ENCODE measurements around the gene NEU4.
"Not testable (repeated sequence)": the region's sequence is repeated elsewhere in the genome, so short reads cannot be mapped to it uniquely, and the experiment has no call there.

The NEU4 gene

GRCh38 chr2:241799522-241800197 lies 9.3 kb upstream of the NEU4 start:
- DNase-seq (ENCODE audit: low read depth) = no peak

DNA sequence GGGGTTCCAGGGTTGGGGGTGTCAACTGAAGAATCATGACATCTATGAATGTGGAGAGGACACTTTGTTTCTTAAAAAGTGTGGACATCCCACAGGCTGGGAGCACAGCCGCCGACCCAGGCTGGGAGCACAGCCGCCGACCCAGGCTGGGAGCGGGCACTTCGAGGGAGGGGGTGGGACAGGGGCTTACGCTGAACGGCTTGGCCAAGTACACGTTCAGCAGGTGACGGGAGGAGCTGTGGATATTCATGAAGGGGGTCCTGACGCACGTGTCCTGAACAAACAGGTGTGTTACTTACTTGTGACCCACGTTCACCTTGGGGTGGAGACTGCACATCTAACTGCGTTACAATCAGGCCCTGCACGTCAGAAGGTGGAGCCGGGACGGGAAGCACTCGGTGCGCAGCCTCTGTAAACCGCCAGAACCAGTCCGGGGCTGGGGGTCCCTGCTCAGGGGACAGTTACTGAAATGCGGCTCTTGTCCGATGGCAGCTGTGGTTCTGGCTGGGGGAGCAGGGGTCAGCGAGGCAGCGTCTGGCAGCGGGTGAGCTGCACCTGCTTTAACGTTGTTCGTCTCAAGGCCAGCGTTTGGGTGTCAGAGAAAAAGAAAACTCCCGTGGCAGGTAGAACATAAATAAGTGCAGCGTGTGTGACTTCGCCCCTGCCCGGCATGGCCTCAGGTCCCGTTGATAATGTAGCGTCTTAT lies 8.6 kb upstream of the NEU4 start:
- not testable (repeated sequence) for DNase-seq (ENCODE audit: low read depth)

GRCh38 chr2:241801611-241802420 lies 7.2 kb upstream of the NEU4 start:
- no peak for DNase-seq (ENCODE audit: low read depth)

- DNase-seq (ENCODE audit: low read depth) = no peak
Measured at GRCh38 chr2:241802421-241803318, 6.3 kb upstream of the NEU4 start.

DNA sequence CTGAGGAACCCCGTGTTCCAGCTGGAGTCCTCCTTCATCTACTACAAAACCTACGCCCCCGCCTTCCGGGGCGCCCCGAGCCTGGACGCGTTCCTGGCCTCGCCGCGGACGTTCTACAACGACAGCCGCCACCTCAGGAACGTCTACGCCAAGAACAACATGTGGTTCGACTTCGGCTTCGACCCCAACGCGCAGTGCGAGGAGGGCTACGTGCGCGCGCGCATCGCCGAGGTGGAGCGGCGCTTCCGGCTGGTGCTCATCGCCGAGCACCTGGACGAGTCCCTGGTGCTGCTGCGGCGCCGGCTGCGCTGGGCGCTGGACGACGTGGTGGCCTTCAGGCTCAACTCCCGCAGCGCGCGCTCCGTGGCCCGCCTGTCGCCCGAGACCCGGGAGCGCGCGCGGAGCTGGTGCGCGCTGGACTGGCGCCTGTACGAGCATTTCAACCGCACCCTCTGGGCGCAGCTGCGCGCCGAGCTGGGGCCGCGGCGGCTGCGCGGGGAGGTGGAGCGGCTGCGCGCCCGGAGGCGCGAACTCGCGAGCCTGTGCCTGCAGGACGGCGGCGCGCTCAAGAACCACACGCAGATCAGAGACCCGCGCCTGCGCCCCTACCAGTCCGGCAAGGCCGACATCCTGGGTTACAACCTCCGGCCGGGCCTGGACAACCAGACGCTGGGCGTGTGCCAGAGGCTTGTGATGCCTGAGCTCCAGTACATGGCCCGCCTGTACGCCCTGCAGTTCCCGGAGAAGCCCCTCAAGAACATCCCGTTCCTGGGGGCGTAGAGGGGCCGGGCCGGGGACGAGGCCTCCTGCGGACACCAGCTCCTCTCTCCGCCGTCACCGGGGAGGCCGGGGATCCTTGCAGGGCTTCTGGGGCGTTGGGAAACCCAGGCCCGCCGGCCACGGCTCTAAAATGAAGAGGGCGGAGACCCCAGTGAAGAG lies 5.3 kb upstream of the NEU4 start:
- DNase-seq (ENCODE audit: low read depth) = no peak

DNA sequence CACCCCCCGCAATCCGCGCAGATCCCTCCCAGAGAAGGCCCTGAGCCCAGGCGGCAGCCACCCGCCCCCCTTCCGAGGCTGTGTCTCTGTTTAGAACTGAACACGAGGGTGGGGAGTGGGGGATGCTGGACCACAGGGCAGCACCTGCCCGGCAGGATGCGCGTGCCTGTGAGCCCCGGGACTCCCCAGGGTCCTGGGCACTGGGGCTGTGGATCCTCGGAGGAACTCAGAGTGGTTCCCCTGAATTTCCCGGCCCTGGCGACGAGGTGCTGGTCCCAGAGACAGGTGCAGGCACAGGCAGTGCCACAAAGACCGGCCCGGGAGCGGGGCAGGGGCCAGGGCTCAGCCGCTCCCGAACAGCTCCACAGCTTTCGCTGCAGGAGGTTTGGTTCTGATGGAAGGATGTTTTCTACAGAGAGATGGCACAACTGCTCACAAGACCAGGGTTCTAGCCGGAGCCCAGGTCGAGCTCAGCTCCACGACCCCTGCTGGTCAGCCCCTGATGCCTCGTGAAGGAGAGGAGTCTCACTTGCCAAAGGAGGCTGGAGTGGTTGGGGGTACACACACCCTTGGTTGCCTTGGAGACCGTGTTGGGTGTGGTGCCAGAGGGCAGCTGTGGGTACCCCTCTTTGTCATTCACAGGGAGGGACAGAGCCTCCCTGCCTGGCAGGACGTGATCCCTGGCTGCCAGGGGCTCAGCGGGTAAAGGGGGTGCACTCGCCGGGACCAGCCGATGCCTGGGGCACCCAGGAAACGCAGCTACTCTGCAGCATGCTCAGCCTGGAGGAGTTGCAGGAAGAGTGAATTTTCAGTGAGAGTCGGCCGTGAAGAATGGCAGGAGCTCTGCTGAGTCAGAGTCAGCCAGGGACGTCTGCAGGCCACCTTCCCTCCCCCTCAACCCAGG lies 4.4 kb upstream of the NEU4 start:
- DNase-seq (ENCODE audit: low read depth) = no peak

GRCh38 chr2:241806217-241806616 lies 2.8 kb upstream of the NEU4 start:
- not testable (repeated sequence) for DNase-seq (ENCODE audit: low read depth)

DNA sequence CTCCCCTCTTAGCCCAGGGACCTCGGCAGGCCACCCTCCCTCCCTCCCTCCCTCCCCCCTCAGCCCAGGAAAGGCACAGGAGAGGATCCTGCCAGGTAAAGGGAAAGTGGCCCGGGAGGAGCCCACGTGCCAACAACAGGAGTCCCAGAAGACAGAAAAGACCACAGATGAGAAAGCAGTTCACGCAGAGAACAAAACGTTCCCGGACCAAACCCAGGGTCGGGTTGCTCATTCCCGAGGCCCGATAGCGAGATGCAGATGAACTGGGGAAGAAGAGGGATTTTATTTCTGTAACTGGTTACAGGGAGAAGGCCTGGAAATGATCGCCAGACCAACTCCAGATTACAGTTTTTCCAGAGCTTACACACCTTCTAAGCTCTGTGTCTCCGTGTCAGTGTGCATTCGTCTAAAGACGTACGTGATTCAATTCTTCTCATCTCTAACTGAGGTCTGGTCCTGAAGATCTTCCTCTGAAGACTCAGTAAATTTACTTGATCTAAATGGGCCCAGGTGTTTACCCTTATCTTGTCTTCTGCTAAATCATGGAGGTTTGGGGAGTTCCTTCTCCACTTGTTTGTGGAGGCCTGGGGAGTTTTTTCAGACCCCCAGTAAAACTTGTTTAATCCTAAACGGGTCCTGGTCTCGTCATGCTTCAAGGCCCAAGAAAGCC lies 807 bp upstream of the NEU4 start:
- DNase-seq (ENCODE audit: low read depth) = no peak

GRCh38 chr2:241809383-241810306 lies 652 bp downstream of the NEU4 start:
- DNase-seq (ENCODE audit: low read depth) = no peak

DNA sequence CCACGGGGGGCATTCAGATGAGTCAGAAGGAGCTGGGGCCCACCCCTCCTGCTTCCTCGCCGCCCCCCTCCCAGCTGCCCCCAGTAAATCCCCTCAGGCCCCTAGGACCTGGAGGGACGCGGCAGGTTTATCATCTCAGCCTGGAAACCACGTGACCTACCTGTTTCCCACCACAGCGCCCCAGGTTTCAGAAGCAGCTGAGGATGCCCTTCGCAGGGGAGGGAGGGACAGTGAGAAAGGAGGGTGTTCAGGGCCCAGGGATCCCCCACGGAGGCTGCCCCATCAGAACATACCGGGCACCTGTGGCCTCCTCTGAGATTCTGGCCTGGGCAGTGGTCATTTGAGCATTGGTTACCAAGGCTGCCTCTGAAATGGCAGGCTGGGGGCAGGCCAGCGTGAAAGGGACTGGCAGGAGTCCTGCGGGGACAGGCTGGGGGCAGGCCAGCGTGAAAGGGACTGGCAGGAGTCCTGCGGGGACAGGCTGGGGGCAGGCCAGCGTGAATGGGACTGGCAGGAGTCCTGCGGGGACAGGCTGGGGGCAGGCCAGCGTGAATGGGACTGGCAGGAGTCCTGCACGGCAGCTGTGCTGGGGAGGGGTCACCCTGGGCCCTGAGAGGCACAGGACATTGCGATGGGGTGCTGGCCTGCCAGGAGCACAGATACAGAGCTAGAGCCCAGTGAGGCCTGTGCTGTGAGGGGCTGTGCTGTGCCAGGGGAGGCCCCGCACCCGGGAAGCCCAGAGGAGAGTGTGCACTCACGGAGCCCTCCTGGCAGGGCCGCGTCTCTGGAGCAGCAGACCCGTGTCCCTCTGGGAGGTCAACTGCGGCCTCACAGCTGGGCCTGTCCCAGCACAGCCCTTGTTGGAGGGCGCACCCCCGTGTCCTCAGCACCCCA lies 1.6 kb downstream of the NEU4 start:
- no peak for DNase-seq (ENCODE audit: low read depth)

DNA sequence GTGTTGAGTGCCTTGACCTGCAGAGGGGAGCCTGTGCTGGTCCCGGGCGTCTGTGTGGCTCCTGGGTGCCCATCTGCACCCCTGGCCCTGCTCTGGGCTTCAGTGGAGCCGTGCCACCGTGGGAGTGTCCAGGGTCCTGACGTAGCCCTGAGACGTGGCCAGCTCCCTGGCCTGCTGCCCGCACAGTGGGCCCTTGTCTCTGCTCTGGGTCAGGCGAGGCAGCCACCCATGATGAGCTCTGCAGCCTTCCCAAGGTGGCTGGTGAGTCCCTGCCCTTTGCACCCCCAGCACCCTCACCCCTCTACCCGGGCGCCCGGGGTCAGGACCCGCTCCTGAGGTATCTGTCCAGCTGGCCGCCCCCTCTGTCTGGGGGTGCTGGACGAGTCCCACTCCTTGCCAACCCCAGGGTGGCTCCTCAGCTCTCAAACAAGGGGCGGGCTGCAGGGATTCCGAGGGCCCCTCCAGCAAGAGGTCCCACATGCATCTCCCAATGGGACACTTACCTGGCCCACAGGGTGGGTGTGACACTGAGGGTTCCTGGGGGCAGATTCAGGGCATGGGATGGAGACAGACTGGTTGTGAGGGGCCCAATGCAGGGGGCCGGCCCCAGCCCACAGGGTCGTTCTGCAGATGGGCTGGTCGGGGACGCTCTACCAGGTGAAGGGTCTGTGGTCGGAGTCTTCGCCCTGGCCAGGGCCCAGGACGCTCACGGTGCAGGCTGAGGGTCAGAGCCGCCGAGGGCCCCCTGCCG lies 2.4 kb downstream of the NEU4 start:
- DNase-seq (ENCODE audit: low read depth) = no peak

DNA sequence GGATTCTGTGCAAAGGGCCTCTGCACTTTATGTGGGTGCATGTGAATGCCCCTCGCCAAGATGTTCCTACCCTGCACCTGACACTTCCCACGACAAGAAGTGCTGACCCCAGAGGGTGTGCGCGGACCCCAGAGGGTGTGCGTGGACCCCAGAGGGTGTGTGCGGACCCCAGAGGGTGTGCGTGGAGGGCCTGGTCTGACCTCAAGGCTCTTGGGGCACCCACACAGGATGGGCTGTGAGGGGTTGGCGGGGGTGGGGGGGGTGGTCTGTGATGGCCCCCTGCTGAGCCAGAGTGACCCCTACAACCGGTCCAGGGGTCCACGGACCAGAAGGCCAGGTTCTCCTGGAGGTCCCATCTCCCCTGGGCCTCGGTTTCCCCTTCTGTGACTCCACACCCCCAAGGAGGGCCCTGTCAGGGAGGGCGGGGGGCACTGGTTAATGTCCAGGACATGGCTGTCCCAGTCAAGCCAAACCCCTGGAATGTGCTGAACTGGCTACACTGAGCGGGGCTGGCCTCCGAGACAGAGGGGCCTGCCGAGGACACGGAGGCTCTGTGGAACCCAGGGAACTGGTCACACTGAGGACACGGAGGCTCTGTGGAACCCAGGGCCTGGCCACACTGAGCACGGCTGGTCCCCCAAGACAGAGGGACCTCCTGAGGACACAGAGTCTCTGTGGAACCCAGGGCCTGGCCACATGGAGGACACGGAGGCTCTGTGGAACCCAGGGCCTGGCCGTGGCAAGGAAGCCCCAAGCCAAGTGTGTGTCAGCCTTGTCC lies 3.1 kb downstream of the NEU4 start:
- no peak for DNase-seq (ENCODE audit: low read depth)

- DNase-seq (ENCODE audit: low read depth) = no peak
Measured at GRCh38 chr2:241812730-241813643, 4.0 kb downstream of the NEU4 start.

GRCh38 chr2:241813644-241814392 lies 4.8 kb downstream of the NEU4 start:
- no peak for DNase-seq (ENCODE audit: low read depth)

All from activated T-helper 1 cell treated with Interleukin-2 at 50 U/mL for 16 hours (primary cell).